IMR-90 (cell line): ENCODE results near the gene CA12. TPM values are rescaled to one million over a fixed set of nuclear protein-coding genes. Genes with fewer than 3 reads are reported as not detected.

Experiments used
- ATAC-seq: fragments of 200-7000 bp; cut with Tn5 transposase; 2 replicates; pipeline ENCODE4 v1.9.1; 2020; ENCODE audit warnings: low read depth, mild to moderate bottlenecking, moderate library complexity
- BruUV-seq: library from RNA; stranded (reverse); fragments of 400-500 nt; replicated peaks from 2 replicates; lab custom pipeline; 2021; lab: Mats Ljungman, UMichigan
- CTCF ChIA-PET: fragments of 300-600 bp; formaldehyde crosslinking; extraction: SDS; loops from one replicate; lab custom pipeline; 2021; ENCODE audit warnings: antibody characterized with exemption; lab: Yijun Ruan, JAX
- POLR2A ChIA-PET: fragments of 300-600 bp; sonication (Branson Sonifier 250); formaldehyde crosslinking; loops from one replicate; lab custom pipeline; 2022; ENCODE audit warnings: antibody characterized with exemption; ENCODE audit not compliant: unreplicated experiment; lab: Charles Lee
- DNase-seq: peaks from one replicate; pipeline ENCODE4 v3.0.0; 2013
- H2AFZ ChIP-seq: replicated peaks from 2 replicates; pipeline ENCODE3; 2013; ENCODE audit warnings: low read length, mild to moderate bottlenecking; ENCODE audit not compliant: poor library complexity
- H2AK5ac ChIP-seq: 2 replicates; pipeline ENCODE4 v1.6.1; 2013; ENCODE audit warnings: low read depth, low read length, inconsistent platforms
- H2AK9ac ChIP-seq: replicated peaks from 2 replicates; pipeline ENCODE3; 2013; ENCODE audit warnings: mild to moderate bottlenecking, low read depth, low read length, moderate library complexity; ENCODE audit not compliant: poor library complexity
- H2BK120ac ChIP-seq: 2 replicates; pipeline ENCODE4 v1.6.1; 2013; ENCODE audit warnings: low read depth, low read length, inconsistent platforms
- H2BK15ac ChIP-seq: 3 replicates; pipeline ENCODE4 v1.6.1; 2013; ENCODE audit warnings: low read depth, low read length, inconsistent platforms
- H2BK20ac ChIP-seq: 2 replicates; pipeline ENCODE4 v1.6.1; 2013; ENCODE audit warnings: low read depth, mild to moderate bottlenecking, inconsistent platforms, low read length, moderate library complexity
- H2BK5ac ChIP-seq: 2 replicates; pipeline ENCODE4 v1.6.1; 2013; ENCODE audit warnings: mild to moderate bottlenecking, low read depth, low read length, inconsistent platforms; ENCODE audit not compliant: poor library complexity, severe bottlenecking
- H3K14ac ChIP-seq: replicated peaks from 2 replicates; pipeline ENCODE4 v1.6.1; 2013; ENCODE audit warnings: low read depth, low read length, inconsistent platforms
- H3K18ac ChIP-seq: 2 replicates; pipeline ENCODE4 v1.6.1; 2013; ENCODE audit warnings: low read depth, low read length, control low read depth
- H3K23ac ChIP-seq: 2 replicates; pipeline ENCODE4 v1.6.1; 2013; ENCODE audit warnings: low read depth, low read length, inconsistent platforms
- H3K27ac ChIP-seq: 2 replicates; pipeline ENCODE4 v1.5.1; 2013; ENCODE audit warnings: mild to moderate bottlenecking, control low read depth, low read length; ENCODE audit not compliant: insufficient read depth
- H3K27me3 ChIP-seq: 2 replicates; pipeline ENCODE4 v1.6.1; 2013; ENCODE audit warnings: low read length; ENCODE audit not compliant: control insufficient read depth, insufficient read depth
- H3K36me3 ChIP-seq: 2 replicates; pipeline ENCODE4 v1.6.1; 2013; ENCODE audit warnings: low read length, mixed read lengths; ENCODE audit not compliant: control insufficient read depth, insufficient read depth
- H3K4ac ChIP-seq: 2 replicates; pipeline ENCODE4 v1.6.1; 2013; ENCODE audit warnings: low read depth, low read length, inconsistent platforms
- H3K4me1 ChIP-seq: 2 replicates; pipeline ENCODE4 v1.6.1; 2013; ENCODE audit warnings: low read length, mixed read lengths; ENCODE audit not compliant: control insufficient read depth, insufficient read depth
- H3K4me2 ChIP-seq: 2 replicates; pipeline ENCODE4 v1.6.1; 2013; ENCODE audit warnings: low read depth, mild to moderate bottlenecking, control low read depth, low read length, moderate library complexity
- H3K4me3 ChIP-seq: 2 replicates; pipeline ENCODE4 v1.5.1; 2013; ENCODE audit warnings: low read depth, mild to moderate bottlenecking, control low read depth, low read length, moderate library complexity; ENCODE audit not compliant: insufficient read depth
- H3K56ac ChIP-seq: 2 replicates; pipeline ENCODE4 v1.6.1; 2013; ENCODE audit warnings: low read length, inconsistent platforms; ENCODE audit not compliant: insufficient read depth; ENCODE audit errors: extremely low read depth
- H3K79me1 ChIP-seq, 2 experiments: 2 replicates each; pipeline ENCODE4 v1.6.1; 2013; ENCODE audit warnings: low read length in 2 of 2, inconsistent platforms in 1 of 2, low read depth in 1 of 2
- H3K9ac ChIP-seq: 2 replicates; pipeline ENCODE4 v1.6.1; 2013; ENCODE audit warnings: low read depth, low read length, control low read depth
- H3K9me1 ChIP-seq: 2 replicates; pipeline ENCODE4 v1.6.1; 2013; ENCODE audit warnings: low read length, inconsistent platforms; ENCODE audit not compliant: insufficient read depth
- H3K9me3 ChIP-seq: 2 replicates; pipeline ENCODE4 v1.6.1; 2013; ENCODE audit warnings: low read length; ENCODE audit not compliant: control insufficient read depth, insufficient read depth
- H4K20me1 ChIP-seq: 2 replicates; pipeline ENCODE4 v1.6.1; 2013; ENCODE audit warnings: low read length, inconsistent platforms; ENCODE audit not compliant: insufficient read depth
- H4K5ac ChIP-seq: 2 replicates; pipeline ENCODE4 v1.6.1; 2013; ENCODE audit warnings: mild to moderate bottlenecking, low read depth, low read length, control low read depth
- H4K8ac ChIP-seq, 2 experiments: 2 replicates each; pipeline ENCODE4 v1.6.1; 2013; ENCODE audit warnings: low read depth in 2 of 2, low read length in 2 of 2, control low read depth in 1 of 2, inconsistent platforms in 1 of 2
- H4K91ac ChIP-seq: 2 replicates; pipeline ENCODE4 v1.6.1; 2013; ENCODE audit warnings: low read depth, low read length, inconsistent platforms; ENCODE audit not compliant: insufficient read depth
- BHLHE40 ChIP-seq: fragments of 150-350 bp; IDR thresholded peaks from 2 replicates; pipeline ENCODE4 v1.6.1; 2016; ENCODE audit warnings: mild to moderate bottlenecking, low read depth, low read length
- CEBPB ChIP-seq: IDR thresholded peaks from 2 replicates; pipeline ENCODE4 v1.6.1; 2012; ENCODE audit warnings: low read depth, low read length, improper control_type of control experiment
- CHD1 ChIP-seq: IDR thresholded peaks from 2 replicates; pipeline ENCODE4 v1.6.1; 2012; ENCODE audit warnings: low read depth, low read length, improper control_type of control experiment
- FOS ChIP-seq: fragments of 150-350 bp; IDR thresholded peaks from 2 replicates; pipeline ENCODE4 v1.6.1; 2016; ENCODE audit warnings: low read depth, low read length
- MAFK ChIP-seq: IDR thresholded peaks from 2 replicates; pipeline ENCODE4 v1.6.1; 2012; ENCODE audit warnings: low read depth, low read length, improper control_type of control experiment
- MAZ ChIP-seq: IDR thresholded peaks from 2 replicates; pipeline ENCODE4 v1.6.1; 2012; ENCODE audit warnings: low read depth, mild to moderate bottlenecking, low read length, improper control_type of control experiment, moderate library complexity, borderline replicate concordance
- MXI1 ChIP-seq: IDR thresholded peaks from 2 replicates; pipeline ENCODE4 v1.6.1; 2012; ENCODE audit warnings: low read depth, mild to moderate bottlenecking, low read length, moderate library complexity, borderline replicate concordance
- POLR2A ChIP-seq: IDR thresholded peaks from 2 replicates; pipeline ENCODE4 v1.6.1; 2012; ENCODE audit warnings: mild to moderate bottlenecking, low read depth, low read length
- RAD21 ChIP-seq: IDR thresholded peaks from 2 replicates; pipeline ENCODE4 v1.6.1; 2012; ENCODE audit warnings: low read length, improper control_type of control experiment
- RFX5 ChIP-seq: IDR thresholded peaks from 2 replicates; pipeline ENCODE4 v1.8.0; 2012; ENCODE audit warnings: low read depth, mild to moderate bottlenecking, low read length, moderate library complexity
- WGBS, 2 experiments: methylation state at CpG; one replicate each; pipeline versions ENCODE4 v1.1.5 to v1.1.7; 2013; ENCODE audit warnings: missing lambda C conversion rate in 2 of 2; ENCODE audit not compliant: insufficient read length in 1 of 2; ENCODE audit errors: extremely low coverage in 2 of 2; 5-methylcytosine and 5-hydroxymethylcytosine counted together
- dilution Hi-C: fragments of 300-500 bp; cut with HindIII; formaldehyde crosslinking; loops from one replicate; pipeline ENCODE4 v1.14.3; 2018; ENCODE audit warnings: low sequenced_read_pairs; ENCODE audit not compliant: unreplicated experiment
- in situ Hi-C: fragments of 300-500 bp; cut with MboI; formaldehyde crosslinking; loops from 3 replicates; pipeline ENCODE4 v1.14.3; 2019; ENCODE audit warnings: low sequenced_read_pairs, inconsistent platforms, mixed read lengths
- intact Hi-C: fragments of 100-400 bp; cut with micrococcal nuclease; formaldehyde crosslinking; loops from 2 replicates; pipeline ENCODE4 v1.10.0; 2022
- polyA plus RNA-seq, 3 experiments: library from polyadenylated mRNA; depleted of rRNA; stranded (reverse); fragments of >200 nt; gene quantifications; 2 replicates each; pipeline ENCODE4 v1.2.3, GENCODE V29; 2012; ENCODE audit warnings: low replicate concordance in 1 of 3
- total RNA-seq: library from RNA; depleted of rRNA; stranded (reverse); fragments of >200 nt; gene quantifications from 2 replicates; pipeline ENCODE4 v1.2.3, GENCODE V29; 2012
- TF ChIP-seq, protein P1 (sequence below): fragments of 150-350 bp; IDR thresholded peaks from 2 replicates; pipeline ENCODE4 v1.6.1; 2017; ENCODE audit warnings: mild to moderate bottlenecking, antibody characterized with exemption, low read length, low read depth

The CA12 gene
- total and polyA plus RNA-seq, 2 of the 4 experiments (the other 2 are of a cell fraction): 33.7 to 52.6 TPM

DNA sequence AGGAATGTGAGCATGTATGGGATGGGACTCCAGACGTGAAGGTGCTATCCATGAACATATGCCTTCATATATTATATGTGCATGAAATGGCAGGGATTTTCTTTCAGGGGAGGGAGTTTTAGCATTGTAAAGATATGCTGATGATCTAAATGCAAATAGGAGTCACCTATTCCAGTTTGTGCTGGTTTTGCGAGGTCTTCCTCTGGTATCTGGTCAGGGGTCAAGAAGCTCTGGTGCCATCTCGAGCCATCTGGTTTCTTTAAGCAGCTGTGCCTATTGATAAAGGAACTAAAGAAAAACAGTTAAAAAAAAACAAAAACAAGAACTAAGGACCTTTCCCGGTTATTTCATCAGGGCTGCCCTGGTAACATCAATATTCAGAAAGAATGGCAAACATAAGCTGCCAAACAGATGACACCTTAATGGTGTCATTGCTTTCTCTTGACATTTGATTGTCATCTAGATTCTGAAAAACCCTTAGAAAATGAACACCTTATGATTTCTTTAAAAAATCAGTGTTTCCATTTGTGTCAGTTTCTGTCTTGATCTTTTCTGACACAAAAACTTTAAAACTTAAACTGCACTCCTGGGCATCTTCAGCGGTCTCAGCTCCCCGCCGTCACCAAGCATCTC lies 81.6 kb downstream of the CA12 start:
- dilution Hi-C loops (no loop called here), in situ Hi-C loops (loop anchor here (25.0 kb wide), 1 partner anchor 762 kb away; no protein-coding TSS in a partner anchor)
- BruUV-seq: no TSS peak

More for the DNA sequence above, 81.6 kb downstream of the CA12 start:
- no peak for DNase-seq
- H2BK120ac ChIP-seq: no peak overlapping the region
- H3K18ac ChIP-seq: no peak overlapping the region
- no peak overlapping the region for H2BK15ac ChIP-seq
- CTCF ChIA-PET: interaction anchor here (1.3 kb wide), 1 partner anchor 103 kb away, joined by 3 read pairs; no protein-coding TSS in a partner anchor
- no peak overlapping the region for H3K4me3 ChIP-seq
- no peak overlapping the region for H3K23ac ChIP-seq
- intact Hi-C loops: loop anchor here (10.0 kb wide), 1 partner anchor 775 kb away; no protein-coding TSS in a partner anchor
- H4K8ac ChIP-seq: no peak overlapping the region
- no peak overlapping the region for H2BK5ac ChIP-seq
- H3K9me3 ChIP-seq: no peaks in the 10 kb centered on the region
- H3K4ac ChIP-seq: no peak overlapping the region
- H3K4me1 ChIP-seq: peaks cover 2% of the 10 kb centered on the region; the same call in 1 of the 2 replicates
- no peak overlapping the region for H3K14ac ChIP-seq
- TF ChIP-seq BHLHE40 (no peak), POLR2A (no peak), CEBPB (no peak), CHD1 (no peak), RAD21 (no peak), RFX5 (no peak), FOS (no peak), MXI1 (no peak), MAFK (no peak), MAZ (no peak)
- TF ChIP-seq, protein P1, sequence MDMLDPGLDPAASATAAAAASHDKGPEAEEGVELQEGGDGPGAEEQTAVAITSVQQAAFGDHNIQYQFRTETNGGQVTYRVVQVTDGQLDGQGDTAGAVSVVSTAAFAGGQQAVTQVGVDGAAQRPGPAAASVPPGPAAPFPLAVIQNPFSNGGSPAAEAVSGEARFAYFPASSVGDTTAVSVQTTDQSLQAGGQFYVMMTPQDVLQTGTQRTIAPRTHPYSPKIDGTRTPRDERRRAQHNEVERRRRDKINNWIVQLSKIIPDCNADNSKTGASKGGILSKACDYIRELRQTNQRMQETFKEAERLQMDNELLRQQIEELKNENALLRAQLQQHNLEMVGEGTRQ: no peak
- no peak overlapping the region for H3K4me2 ChIP-seq
- no peak overlapping the region for H2AK5ac ChIP-seq
- ATAC-seq: no peak
- H3K79me1 ChIP-seq: peaks cover 0 to 12% of the 10 kb centered on the region in 2 experiments; a peak in 2 of 4 replicates
- no peak overlapping the region for H4K5ac ChIP-seq
- H4K91ac ChIP-seq: no peak overlapping the region
- no peak overlapping the region for H3K56ac ChIP-seq
- POLR2A ChIA-PET: no interaction called here
- no peak overlapping the region for H2AFZ ChIP-seq
- 70% methylated on average over 4 of the region's 7 CpGs; no CpG with 5 or more reads in 1 of the 2 experiments for WGBS, 2 experiments
- no peaks in the 10 kb centered on the region for H3K27me3 ChIP-seq
- no peak overlapping the region for H2BK20ac ChIP-seq
- H3K27ac ChIP-seq: no peak overlapping the region
- H3K36me3 ChIP-seq: peaks cover 25% of the 10 kb centered on the region
- H4K20me1 ChIP-seq: no peaks in the 10 kb centered on the region
- no peak overlapping the region for H3K9ac ChIP-seq
- H2AK9ac ChIP-seq: no peak overlapping the region
- H3K9me1 ChIP-seq: peaks cover 6% of the 10 kb centered on the region; the same call in 1 of the 2 replicates
